A549 treated with RU486 at 1 μM for 4 hours (cell line): ENCODE data around the gene POLR3G. TPM values are rescaled to one million over a fixed set of nuclear protein-coding genes. Genes with fewer than 3 reads are reported as not detected.

Experiments used
- total RNA-seq: library from RNA; stranded (reverse); fragments of 200-300 nt; extraction: Qiagen RNA extraction; gene quantifications from 5 replicates; pipeline ENCODE4 v1.2.3, GENCODE V29; 2022; ENCODE audit warnings: low read depth

Gene POLR3G
- 12.6 to 19.9 TPM (median 14.5 TPM) in 5 replicates for total RNA-seq

GRCh38 chr5:90474235-90475107 lies at the start of gene POLR3G, which contains the start of gene MBLAC2:
Gene POLR3G, plus strand, starts transcription at chr5:90474864. Its CDS starts 10,704 bp downstream, at chr5:90485568.
Gene MBLAC2, minus strand, starts transcription at chr5:90474771. Its CDS starts 479 bp downstream, at chr5:90474292.

GRCh38 chr5:90529194-90529938 lies 54.7 kb downstream of the POLR3G start, which contains the start of gene LYSMD3:
Gene LYSMD3, minus strand, starts transcription at chr5:90529584. Its CDS starts 4,295 bp downstream, at chr5:90525289.

GRCh38 chr5:90558344-90559192 lies 83.9 kb downstream of the POLR3G start, which contains the start of gene ADGRV1:
Gene ADGRV1, plus strand, starts transcription at chr5:90558797. Its CDS starts 99 bp downstream, at chr5:90558896.

Other genes with a start within 250 kb of the POLR3G start
- 15.7 to 32.5 TPM (median 24.0 TPM) in 5 replicates for gene CETN3, start 65.1 kb upstream of the POLR3G start, total RNA-seq
- 1.1 to 3.3 TPM (median 3.1 TPM) in 5 replicates for gene MBLAC2, start 93 bp upstream of the POLR3G start, total RNA-seq
- gene LYSMD3, start 54.7 kb downstream of the POLR3G start, total RNA-seq, result 3.8 to 10.6 TPM (median 8.4 TPM) in 5 replicates
- 0.42 to 1.1 TPM (median 0.82 TPM) in 5 replicates for gene ADGRV1, start 83.9 kb downstream of the POLR3G start, total RNA-seq